ENCODE measurements around the gene TMPRSS11A. TPM values are rescaled to one million over a fixed set of nuclear protein-coding genes. Genes with fewer than 3 reads are reported as not detected.

Gene TMPRSS11A
- total RNA-seq, 1 donor from 2014 or later = not detected

GRCh38 chr4:67911638-67912037, 51.7 kb downstream of the TMPRSS11A start:
- Mint-ChIP-seq H3K4me3 (ENCODE audit: unreplicated experiment) (no peak overlapping the region), H3K36me3 (ENCODE audit: low read depth, unreplicated experiment) (no peaks in the 10 kb centered on the region), H3K4me1 (ENCODE audit: unreplicated experiment) (no peaks in the 10 kb centered on the region), H3K9me3 (ENCODE audit: unreplicated experiment) (no peaks in the 10 kb centered on the region), H3K27ac (ENCODE audit: unreplicated experiment) (no peak overlapping the region), H3K27me3 (ENCODE audit: unreplicated experiment) (peaks cover 4% of the 10 kb centered on the region)
- TF ChIP-seq CTCF (IDR thresholded peaks at IDR 0.05; ENCODE audit: unreplicated experiment) = no peak
- no peak for DNase-seq (ENCODE audit: low spot score)

GRCh38 chr4:67911141-67911540, 52.2 kb downstream of the TMPRSS11A start:
- H3K27ac Mint-ChIP-seq (ENCODE audit: unreplicated experiment) = no peak overlapping the region
- no peak for DNase-seq (ENCODE audit: low spot score)
- TF ChIP-seq CTCF (IDR thresholded peaks at IDR 0.05; ENCODE audit: unreplicated experiment) = no peak

GRCh38 chr4:67910585-67910905, 52.7 kb downstream of the TMPRSS11A start:
- H3K36me3 Mint-ChIP-seq (ENCODE audit: low read depth, unreplicated experiment) = no peaks in the 10 kb centered on the region
- no peak for DNase-seq (ENCODE audit: low spot score)
- no peaks in the 10 kb centered on the region for H3K9me3 Mint-ChIP-seq (ENCODE audit: unreplicated experiment)
- H3K4me3 Mint-ChIP-seq (ENCODE audit: unreplicated experiment) = no peak overlapping the region
- no peak overlapping the region for H3K27ac Mint-ChIP-seq (ENCODE audit: unreplicated experiment)
- H3K27me3 Mint-ChIP-seq (ENCODE audit: unreplicated experiment) = peaks cover 4% of the 10 kb centered on the region
- TF ChIP-seq CTCF (IDR thresholded peaks at IDR 0.05; ENCODE audit: unreplicated experiment) = peak; percentile 60
- no peaks in the 10 kb centered on the region for H3K4me1 Mint-ChIP-seq (ENCODE audit: unreplicated experiment)

More at GRCh38 chr4:67911141-67911540, 52.2 kb downstream of the TMPRSS11A start:
- H3K27me3 Mint-ChIP-seq (ENCODE audit: unreplicated experiment) = peaks cover 4% of the 10 kb centered on the region
- H3K36me3 Mint-ChIP-seq (ENCODE audit: low read depth, unreplicated experiment) = no peaks in the 10 kb centered on the region
- H3K4me3 Mint-ChIP-seq (ENCODE audit: unreplicated experiment) = no peak overlapping the region
- H3K4me1 Mint-ChIP-seq (ENCODE audit: unreplicated experiment) = no peaks in the 10 kb centered on the region
- no peaks in the 10 kb centered on the region for H3K9me3 Mint-ChIP-seq (ENCODE audit: unreplicated experiment)

GRCh38 chr4:67909905-67910584, 53.2 kb downstream of the TMPRSS11A start:
- Mint-ChIP-seq H3K36me3 (ENCODE audit: low read depth, unreplicated experiment) (no peaks in the 10 kb centered on the region), H3K27me3 (ENCODE audit: unreplicated experiment) (peaks cover 4% of the 10 kb centered on the region), H3K4me1 (ENCODE audit: unreplicated experiment) (no peaks in the 10 kb centered on the region), H3K4me3 (ENCODE audit: unreplicated experiment) (no peak overlapping the region), H3K9me3 (ENCODE audit: unreplicated experiment) (no peaks in the 10 kb centered on the region), H3K27ac (ENCODE audit: unreplicated experiment) (no peak overlapping the region)
- TF ChIP-seq CTCF (IDR thresholded peaks at IDR 0.05; ENCODE audit: unreplicated experiment) = peak; percentile 98
- no peak for DNase-seq (ENCODE audit: low spot score)

- Mint-ChIP-seq H3K9me3 (ENCODE audit: unreplicated experiment) (no peaks in the 10 kb centered on the region), H3K27me3 (ENCODE audit: unreplicated experiment) (peaks cover 2% of the 10 kb centered on the region), H3K4me1 (ENCODE audit: unreplicated experiment) (no peaks in the 10 kb centered on the region)
These were observed 55.6 kb downstream of the TMPRSS11A start for GRCh38 chr4:67907650-67908049.

More at GRCh38 chr4:67907650-67908049, 55.6 kb downstream of the TMPRSS11A start:
- Mint-ChIP-seq H3K27ac (ENCODE audit: unreplicated experiment) (no peak overlapping the region), H3K36me3 (ENCODE audit: low read depth, unreplicated experiment) (no peaks in the 10 kb centered on the region), H3K4me3 (ENCODE audit: unreplicated experiment) (no peak overlapping the region)
- no peak for DNase-seq (ENCODE audit: low spot score)
- no peak for TF ChIP-seq CTCF (IDR thresholded peaks at IDR 0.05; ENCODE audit: unreplicated experiment)
